Stimulated activated CD4-positive, alpha-beta T cell treated with anti-CD3 and anti-CD28 coated beads, TNF-alpha, amount 100 ng/mL, for 24 hours (primary cell): ENCODE results near the gene FOXJ3.

ENCODE experiments used
- DNase-seq, 3 experiments: peaks; one replicate each; pipeline ENCODE4 v3.0.0-alpha.2; 2020; ENCODE audit warnings: low read depth in 3 of 3

Gene FOXJ3

GRCh38 chr1:42335050-42335808 lies at the start of gene FOXJ3:
Gene FOXJ3, minus strand, starts transcription at chr1:42335235. Its CDS starts 24,142 bp downstream, at chr1:42311093.
- DNase-seq, result peak; percentile 84 to 92 (median 87)

GRCh38 chr1:42381280-42381673 lies 46.2 kb upstream of the FOXJ3 start:
- DNase-seq, result no peak

GRCh38 chr1:42380586-42381279 lies 45.7 kb upstream of the FOXJ3 start, which contains the start of gene RIMKLA:
Gene RIMKLA, plus strand, starts transcription at chr1:42380792. Its CDS starts 143 bp downstream, at chr1:42380935.
- DNase-seq, result peak in 2 of 3 experiments; percentile 6 to 50

- DNase-seq, result no peak
Observed at GRCh38 chr1:42379794-42380585, 45.0 kb upstream of the FOXJ3 start.

- DNase-seq, result no peak
Observed at GRCh38 chr1:42372796-42373195, 37.8 kb upstream of the FOXJ3 start.

GRCh38 chr1:42370876-42371549 lies 36.0 kb upstream of the FOXJ3 start:
- no peak for DNase-seq

GRCh38 chr1:42369471-42369870 lies 34.4 kb upstream of the FOXJ3 start:
- DNase-seq, result no peak

- DNase-seq, result no peak
Observed at GRCh38 chr1:42368096-42368795, 33.2 kb upstream of the FOXJ3 start.

- no peak for DNase-seq
Observed at GRCh38 chr1:42365118-42365517, 30.1 kb upstream of the FOXJ3 start.

GRCh38 chr1:42364542-42364941 lies 29.5 kb upstream of the FOXJ3 start:
- DNase-seq, result no peak

GRCh38 chr1:42364089-42364488 lies 29.1 kb upstream of the FOXJ3 start:
- no peak for DNase-seq

GRCh38 chr1:42359466-42359865 lies 24.4 kb upstream of the FOXJ3 start:
- DNase-seq, result no peak

- peak in 1 of 3 experiments; percentile 3 for DNase-seq
Observed at GRCh38 chr1:42358791-42359190, 23.8 kb upstream of the FOXJ3 start.

GRCh38 chr1:42350086-42350485 lies 15.1 kb upstream of the FOXJ3 start:
- no peak for DNase-seq

- no peak for DNase-seq
Observed at GRCh38 chr1:42348498-42348897, 13.5 kb upstream of the FOXJ3 start.

GRCh38 chr1:42343049-42343448 lies 8.0 kb upstream of the FOXJ3 start:
- DNase-seq, result no peak

GRCh38 chr1:42340901-42341300 lies 5.9 kb upstream of the FOXJ3 start:
- no peak for DNase-seq

GRCh38 chr1:42340093-42340492 lies 5.1 kb upstream of the FOXJ3 start:
- no peak for DNase-seq

- no peak for DNase-seq
Observed at GRCh38 chr1:42336978-42337377, 1.9 kb upstream of the FOXJ3 start.

GRCh38 chr1:42335809-42336518 lies 929 bp upstream of the FOXJ3 start:
- no peak for DNase-seq
